NCI-H2171 treated with DMSO at 0.1 percent for 48 hours (cell line): ENCODE results near the gene ACBD7.
A peak's percentile ranks its signal among the peaks of the same experiment; 100 is the strongest.

Experiments
- DNase-seq: peaks from one replicate; lab custom pipeline; 2025; lab: John Stamatoyannopoulos, UW

ACBD7 gene

DNA sequence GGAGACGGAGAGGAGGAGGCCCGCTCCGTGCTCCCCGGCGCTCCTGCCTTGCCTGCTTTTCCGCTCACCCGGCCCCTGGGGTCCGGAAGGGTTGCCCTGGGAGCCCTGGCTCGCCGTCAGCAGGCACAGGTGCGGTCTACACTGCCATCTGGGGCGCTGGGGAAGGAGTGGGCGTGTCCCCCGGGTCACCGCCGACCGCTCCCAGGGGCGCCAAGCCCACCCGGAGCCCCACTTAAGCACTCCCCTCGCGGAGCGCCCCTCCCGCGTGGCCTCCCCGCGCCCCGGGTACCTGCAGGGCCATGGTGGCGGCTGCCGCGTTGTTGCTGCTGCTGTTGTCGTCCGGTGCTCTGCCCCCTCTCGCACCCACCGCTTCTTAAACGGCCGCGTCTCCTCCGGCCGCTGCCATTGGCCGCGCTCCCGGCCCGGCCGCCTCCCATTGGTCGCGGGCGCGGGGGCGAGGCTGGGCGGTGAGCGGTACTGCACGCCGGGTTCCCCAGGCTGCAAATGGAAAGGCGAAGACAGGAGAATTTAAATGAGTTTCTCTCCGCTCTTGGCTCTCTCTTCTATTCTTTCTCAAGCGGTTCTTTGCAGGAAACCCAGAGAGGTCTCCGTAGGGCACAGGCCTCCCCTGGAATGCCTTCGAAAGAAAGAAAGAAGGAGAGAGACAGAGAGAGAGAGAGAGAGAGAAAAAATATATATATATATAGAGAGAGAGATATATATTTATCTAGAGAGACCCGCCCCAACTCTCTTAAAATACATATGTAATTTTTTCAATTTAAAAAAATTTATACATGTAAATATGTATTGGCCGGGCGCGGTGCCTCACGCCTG, at the start of gene ACBD7:
TSS of gene ACBD7 (minus strand) at position 349 of the 834 bp plus-strand sequence. CDS start at position 301, 48 bp downstream.
- peak; percentile 79 for DNase-seq

DNA sequence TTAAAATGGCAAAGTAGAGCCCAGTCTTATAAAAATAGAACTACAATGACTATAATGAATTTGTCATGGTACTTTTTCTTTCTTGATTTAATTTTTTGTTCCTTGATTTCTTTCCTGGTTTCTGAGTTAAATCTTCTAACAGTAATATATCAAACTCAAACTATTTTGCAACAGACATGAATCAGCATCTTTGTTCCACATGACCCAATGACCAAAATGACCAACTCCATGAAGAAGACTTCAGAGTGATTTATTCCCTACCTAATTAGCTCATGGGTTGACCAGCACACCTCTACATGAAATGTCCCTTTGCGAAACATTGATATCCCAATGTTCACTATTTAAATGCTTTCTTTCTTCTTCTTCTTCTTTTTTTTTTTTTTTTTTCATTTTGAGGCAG, 49.1 kb upstream of the ACBD7 start:
- DNase-seq, result no peak

DNA sequence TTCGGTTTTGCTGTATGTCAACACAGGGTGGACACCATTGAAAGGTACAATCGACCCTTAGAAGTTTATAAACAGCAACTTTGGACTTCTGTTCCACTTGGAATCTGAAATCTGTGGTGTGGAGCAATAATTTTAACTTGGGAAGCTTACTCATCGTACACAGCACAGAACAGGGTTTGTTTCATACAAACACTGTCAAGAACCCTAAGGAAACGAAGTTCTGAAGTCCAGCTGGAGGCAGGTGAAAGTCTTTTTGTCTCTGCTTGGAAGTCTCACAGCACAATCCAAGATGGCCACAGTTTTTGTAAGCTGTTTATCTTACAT, 48.4 kb upstream of the ACBD7 start:
- DNase-seq, result no peak

DNA sequence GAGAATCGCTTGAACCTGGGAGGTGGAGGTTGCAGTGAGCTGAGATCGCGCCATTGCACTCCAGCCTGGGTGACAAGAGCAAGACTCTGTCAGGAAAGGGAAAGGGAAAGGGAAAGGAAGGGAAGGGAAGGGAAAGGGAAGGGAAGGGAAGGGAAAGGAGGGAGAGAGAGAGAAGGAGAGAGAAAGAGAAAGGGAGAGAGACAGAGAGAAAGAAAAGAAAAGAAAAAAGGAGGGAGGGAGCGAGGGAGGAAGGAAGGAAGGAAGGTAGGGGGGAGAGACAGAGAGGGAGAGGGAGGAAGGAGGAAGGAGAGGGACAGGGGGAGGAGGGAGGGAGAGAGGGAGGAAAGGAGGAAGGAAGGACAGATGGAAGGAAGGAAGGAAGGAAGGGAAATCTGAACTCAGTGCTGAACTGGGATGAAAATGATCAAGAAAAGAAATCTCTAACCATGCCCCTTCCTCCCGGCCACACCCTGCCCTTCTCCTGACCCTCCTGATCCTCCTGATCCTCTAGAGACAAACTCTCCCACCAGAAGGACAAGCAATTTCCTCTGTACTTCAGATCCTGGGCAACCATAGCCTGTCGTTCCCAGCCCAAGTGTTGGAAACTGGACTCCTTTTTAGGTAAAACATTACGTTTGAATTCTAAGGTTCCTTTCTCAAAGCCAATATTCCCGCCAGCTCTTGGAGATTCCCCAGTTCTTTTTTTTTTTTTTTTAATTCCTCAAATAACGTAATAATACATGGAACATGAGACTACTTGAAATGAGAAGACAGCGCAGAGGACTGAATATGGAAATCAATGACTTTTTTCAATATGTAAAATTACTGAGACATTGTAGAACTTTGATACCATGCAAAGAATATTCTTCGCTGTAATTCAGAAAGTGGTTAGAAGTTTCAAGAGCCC, 47.8 kb upstream of the ACBD7 start:
- DNase-seq, result no peak

DNA sequence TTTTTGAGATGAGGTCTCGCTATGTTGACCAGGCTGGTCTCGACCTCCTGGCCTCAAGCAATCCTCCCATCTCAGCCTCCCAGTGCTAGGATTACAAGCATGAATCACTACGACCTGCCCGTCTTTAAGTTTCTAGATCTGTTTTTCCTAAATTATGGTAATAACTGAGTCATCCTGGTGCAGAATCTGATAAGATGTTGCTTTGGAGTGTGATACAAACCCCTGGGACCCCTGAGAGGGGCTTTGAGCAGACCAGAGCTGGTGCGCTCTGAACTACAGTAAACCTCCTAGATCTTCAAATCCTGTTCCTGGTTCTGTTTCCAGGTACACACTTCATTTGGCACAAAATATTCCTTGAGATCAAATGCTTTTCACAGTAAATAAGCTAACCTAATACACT, 42.8 kb upstream of the ACBD7 start:
- no peak for DNase-seq

DNA sequence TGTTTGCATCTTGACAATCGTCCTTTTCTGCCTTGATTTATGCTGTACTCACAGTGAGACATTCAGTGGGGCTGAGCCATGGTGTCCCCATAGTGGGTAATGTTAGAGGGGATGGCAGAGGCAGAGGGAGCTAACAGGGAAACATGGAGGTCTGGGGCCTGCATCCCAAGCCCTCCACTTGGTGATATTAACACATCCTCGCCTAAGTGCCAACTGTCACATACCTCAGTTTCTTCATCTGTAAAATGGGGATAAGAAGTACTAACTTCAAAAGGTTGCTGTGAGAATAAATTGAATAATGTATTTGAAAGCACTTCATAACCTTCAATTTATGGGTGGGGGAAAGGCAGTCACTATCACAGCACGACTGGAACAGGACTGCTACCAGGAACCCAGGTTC, 36.3 kb upstream of the ACBD7 start:
- DNase-seq, result no peak

DNA sequence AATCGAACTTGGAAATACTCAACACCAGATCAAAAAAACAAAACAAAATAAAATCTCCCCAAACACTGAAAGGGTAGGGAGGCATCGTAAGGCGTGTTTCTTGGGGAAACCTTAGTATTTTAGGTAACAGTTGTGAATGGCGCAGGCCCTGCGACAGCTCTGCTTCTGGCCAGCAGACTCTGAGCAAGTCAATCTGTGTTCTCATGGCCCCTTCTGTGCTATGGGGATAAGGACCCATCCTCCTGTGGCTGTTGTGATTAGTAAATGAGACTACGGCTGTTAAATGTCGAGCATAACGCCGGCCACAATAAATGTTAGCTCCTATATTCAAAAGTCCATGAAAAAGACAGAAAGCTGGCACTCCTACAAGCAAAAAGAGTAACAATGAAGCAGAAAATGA, 35.6 kb upstream of the ACBD7 start:
- no peak for DNase-seq

DNA sequence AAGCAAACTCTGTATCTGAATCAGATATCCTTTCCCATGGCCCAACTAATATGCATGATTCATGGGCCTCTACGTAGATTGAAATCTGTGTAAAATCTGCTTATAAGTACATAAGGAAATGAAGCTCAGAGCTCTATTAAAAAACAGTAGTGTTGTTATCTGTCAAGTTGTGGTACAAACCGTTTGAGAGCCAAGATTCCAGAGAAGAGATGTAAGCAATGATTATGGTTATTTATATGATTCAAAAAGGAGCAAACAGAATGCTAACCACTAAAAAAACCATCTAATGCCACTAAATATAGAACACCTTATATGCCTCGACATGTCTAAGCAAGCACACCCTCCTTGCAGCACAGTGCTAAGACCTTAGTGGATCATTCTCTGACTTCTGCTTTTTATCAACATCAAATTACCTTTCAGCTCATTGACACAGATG, 35.2 kb upstream of the ACBD7 start:
- DNase-seq, result no peak

DNA sequence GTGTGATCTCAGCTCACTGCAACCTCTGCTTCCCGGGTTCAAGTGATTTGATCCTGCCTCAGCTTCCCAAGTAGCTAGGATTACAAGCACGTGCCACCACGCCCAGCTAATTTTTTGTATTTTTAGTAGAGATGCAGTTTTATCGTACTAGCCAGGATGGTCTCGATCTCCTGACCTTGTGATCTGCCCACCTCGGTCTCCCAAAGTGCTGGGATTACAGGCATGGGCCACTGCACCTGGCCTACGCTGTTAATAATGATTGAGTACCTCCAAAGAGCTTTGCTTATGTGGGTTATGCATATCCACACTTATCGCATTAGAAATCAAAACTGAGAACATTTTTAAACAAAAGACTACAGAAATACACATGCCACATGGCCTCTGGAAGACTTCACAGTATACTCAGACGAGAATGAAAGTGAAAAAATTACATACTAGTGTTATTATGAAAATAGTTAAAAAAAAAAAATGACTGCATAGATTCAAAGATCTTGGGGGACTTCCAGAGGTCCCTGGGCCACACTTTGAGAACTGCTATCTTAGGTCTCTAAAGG, 34.0 kb upstream of the ACBD7 start:
- DNase-seq, result no peak

DNA sequence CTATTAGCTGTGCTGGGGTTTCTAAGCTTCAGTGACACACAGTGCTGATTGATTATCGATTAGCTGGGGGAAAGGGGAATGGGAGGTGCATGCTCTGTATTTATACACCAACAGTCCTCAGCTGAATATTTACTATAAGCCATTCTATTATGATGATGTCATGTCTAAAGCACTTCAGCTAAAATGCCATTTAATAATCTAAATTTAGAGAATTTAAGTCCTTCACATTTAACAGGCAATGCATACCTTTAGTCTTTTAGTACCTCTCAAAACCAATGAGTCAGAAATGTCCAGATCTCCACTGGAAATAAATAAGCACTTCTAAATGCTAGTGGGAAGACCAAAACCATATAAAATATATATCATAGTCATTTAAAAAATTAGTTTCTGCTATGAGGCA, 33.1 kb upstream of the ACBD7 start:
- no peak for DNase-seq

DNA sequence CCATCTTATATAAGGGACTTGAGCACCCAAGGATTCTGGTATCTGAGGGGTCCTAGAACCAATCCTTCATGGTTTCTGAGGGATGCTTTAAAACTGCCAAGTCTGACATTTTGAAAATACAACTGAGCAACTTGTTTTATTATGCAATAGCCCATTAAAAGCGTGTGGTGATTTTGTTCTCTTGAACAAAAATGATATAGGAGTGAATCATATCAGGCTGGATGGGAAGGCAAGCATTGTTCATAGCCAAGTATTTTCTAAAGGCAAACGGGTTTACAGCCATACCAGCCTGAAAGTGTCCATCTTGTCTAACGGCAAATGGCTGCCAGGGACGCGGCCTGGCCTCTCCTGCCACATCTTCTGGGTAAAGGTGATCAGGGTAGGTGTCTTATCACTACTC, 31.9 kb upstream of the ACBD7 start:
- no peak for DNase-seq

DNA sequence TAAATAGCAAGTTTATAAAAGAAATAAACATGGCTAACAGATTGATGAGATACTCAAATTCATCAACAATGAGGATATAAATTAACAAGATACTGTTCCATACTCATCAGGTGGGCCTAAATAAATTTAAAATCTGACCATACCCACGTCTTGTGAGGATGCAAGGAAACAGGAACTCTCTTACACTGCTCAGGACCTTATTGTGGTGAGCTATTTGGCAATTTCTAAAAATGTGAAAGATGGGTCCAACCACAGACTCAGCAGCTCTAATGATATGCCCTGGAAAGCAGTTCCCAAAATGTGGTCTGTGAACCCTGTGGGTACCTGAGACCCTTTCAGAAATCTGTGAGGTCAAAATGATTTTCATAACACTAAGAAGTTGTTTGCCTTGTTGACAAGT, 30.0 kb upstream of the ACBD7 start:
- no peak for DNase-seq

DNA sequence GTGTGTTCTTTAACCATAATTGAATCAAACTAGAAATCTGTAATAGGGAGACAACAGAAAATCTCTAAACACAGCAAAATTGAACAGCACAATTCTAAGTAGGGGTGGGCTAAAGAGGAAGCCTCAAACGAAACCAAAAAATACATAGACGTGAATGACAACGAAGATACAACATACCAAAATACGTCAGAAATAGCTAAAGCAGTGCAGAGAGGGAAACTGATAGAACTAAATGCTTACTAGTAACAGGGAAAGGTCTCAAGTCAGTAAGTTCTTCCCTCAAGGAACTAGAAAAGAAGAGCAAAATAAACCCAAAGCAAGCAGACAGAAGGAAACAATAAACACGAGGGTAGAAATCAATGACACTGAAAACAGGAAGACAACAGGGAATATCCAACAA, 27.6 kb upstream of the ACBD7 start:
- no peak for DNase-seq

DNA sequence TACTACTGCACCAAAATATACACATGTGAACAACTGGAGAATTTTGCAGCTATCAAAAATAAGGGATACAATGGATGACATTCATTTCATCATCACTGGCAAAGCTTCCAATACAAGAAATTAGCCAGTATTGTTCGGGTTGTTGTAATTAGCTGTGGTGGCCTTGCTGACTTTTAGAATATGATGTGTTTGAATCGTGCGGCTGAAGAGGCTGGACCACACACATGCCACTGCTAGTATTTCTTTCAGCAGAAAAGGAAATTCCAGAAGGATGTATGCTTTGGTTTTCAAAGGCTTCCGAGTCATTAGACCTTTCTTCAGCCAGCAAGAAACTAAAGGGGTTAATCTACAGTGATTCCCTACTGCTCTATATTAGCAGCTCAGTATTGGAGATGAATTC, 25.2 kb upstream of the ACBD7 start:
- no peak for DNase-seq

DNA sequence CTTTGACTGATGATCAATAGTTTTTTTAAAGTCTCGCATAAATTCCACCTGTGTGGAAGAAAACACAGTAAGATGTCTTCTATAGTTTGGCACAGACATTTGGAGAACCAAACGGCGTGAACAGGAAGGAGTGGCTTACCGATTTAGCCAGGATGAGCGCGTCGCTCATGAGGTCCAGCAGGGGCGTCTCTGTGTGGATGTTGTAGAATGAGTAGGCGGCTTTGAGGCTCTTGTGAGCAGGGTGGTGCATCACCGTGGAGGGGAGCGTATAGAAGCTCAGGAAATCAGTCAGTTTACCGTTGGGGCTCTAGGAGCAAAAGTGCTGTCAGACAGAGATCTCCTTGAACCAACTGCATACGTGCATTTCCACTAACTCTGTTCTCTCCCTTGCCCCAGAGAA, 24.1 kb upstream of the ACBD7 start:
- DNase-seq, result no peak

DNA sequence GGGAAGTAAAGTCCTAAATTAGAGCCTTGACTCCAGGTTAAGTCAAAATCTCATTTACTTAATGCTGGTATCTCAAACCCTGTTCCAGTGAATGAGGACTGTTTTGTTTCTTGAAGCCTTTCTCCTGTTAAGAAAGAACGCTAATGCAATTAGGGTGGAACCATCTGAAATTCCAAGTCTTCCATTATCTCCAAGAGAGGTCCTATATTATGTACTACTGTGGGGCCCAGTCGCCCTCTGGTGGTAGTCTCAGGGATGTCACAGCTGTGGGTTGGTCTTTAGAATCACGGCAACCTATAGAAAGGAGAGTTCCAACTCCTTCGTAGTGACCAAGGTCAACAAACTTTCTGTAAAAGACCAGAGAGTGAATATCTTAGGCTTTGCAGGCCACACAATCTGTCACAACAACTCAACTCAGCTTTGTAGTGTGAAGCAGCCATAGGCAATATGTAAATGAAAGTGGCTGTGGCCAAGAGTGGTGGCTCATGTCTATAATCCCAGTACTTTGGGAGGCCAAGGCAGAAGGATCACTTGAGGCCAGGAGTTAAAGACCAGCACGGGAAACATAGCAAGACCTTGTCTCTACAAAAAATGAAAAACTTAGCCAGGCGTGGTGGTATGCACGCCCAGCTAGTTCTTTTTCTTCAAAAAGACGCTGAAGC, 17.9 kb upstream of the ACBD7 start:
- peak; percentile 39 for DNase-seq

DNA sequence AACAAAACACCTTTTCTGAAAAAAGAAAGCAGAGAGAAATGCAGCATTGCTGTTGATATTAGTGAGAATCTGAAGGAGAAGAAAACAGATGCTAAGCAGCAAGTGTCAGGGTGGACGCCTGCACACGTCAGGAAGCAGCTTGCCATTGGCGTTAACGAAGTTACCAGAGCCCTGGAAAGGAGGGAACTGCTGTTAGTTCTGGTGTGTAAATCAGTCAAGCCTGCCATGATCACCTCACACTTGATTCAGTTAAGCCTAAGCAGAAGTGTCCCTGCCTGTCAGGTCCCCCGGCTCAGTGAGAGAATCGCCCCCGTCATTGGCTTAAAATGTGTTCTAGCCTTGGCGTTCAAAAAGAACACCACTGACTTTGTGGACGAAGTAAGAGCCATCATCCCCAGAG, 14.9 kb upstream of the ACBD7 start:
- DNase-seq, result no peak

DNA sequence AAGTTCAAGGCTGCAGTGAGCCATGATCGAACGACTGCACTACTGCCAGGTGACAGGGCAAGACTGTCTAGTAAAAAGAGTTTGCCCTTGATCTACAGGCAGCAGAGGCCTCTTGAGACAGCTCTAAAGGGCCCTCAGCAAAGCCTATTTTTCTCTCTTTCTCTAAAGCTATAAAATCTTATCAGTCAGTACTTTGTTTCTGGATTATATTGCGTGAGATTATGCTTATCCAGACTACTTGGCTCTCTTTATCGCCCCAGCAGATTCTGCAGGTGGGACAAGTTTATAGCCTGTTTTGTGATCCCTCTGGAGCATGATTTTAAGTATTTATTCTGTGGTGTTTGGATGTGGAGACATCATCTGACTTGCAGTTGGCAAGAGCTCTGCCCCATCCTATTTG, 11.3 kb upstream of the ACBD7 start:
- no peak for DNase-seq

DNA sequence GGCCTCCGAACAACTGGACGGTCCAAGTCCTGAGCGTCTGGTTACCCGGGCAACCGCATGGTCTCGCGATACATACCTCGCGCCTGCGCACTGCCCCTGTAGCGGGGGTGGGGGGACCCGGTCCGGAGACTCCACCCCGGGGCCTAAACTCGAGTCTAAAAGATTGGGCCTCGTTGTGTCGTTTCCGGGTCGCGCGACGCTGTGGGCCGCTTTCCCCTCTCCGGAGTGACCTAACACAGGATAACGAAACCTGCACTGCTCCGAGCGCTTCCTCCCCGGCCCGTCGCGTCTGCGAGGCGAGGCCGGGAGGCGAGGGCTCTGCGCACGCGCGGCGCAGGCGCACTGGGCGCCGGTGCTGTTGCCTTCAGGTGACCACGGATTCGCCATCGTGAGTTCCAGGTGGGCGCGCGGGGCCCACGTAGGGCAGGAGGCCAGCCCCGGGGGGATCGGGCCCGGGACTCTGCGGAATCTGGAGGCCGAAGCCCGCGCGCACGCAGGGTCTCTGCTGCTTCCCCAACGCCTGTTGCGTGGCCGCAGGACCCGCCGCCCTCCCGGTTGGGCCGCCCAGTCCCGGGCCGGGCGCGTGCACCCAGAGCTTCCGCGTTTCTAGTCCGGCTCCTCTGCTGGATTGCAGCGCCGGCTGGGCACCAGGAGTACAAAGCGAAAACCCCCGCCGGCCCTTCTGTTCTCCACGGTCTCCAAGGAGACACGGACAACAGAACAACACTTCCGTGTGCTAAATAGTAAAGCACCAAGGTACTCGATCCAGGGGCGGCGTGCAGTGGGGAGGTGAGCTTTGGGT, 8.6 kb upstream of the ACBD7 start, which contains the start of gene RPP38:
TSS of gene RPP38 (plus strand) at position 345 of the 802 bp plus-strand sequence. CDS start 5,960 bp downstream, outside the sequence.
- peak; percentile 84 for DNase-seq

DNA sequence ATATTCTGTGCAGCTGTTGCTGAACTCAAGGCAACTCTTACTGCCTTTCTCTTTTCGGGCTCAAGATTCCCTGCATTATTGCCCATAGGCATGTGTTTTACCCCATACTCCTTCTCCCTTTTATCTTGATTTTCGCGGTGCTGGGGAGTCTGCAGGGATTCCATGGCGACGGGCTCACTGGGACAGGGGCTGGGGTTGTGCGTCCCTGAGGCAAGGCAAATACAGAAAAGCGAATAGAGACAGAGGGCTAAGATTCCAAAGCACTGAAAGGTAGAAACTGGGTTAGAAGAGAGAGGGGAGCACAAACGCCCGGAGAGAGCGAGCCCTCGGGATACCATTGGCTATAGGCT, 8.1 kb upstream of the ACBD7 start:
- DNase-seq, result no peak

DNA sequence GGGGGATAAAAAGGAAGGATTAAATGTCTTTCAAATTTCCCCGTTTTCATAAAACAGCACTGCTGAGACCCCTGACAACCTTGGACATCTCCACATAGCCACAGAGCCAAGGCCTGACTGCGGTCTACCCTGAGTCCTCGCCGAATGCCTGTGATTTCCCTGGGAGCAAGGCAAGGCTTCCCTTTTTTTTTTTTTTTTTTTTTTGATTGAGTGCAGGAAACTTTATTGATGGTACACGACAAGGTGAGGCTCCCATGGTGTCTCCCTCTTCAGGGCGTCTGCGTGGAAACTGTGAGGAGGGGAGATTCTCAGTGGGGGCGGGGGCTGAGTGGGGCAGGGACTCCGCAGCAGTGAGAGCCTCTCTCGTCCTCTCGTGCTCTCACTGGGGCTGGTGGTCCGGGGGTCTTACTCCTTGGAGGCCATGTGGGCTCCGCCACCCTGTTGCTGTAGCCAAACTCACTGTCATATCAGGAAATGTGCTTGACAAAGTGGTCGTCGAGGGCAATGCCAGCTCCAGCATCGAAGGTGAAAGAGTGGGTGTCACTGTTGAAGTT, 4.4 kb upstream of the ACBD7 start:
- DNase-seq, result no peak
